HG03280 (cell line): ENCODE measurements around the gene ZNF79.

Experiments
- ATAC-seq: cut with Tn5 transposase; IDR thresholded peaks from one replicate; pipeline ENCODE4 v1.9.1; 2021; ENCODE audit warnings: mild to moderate bottlenecking, moderate library complexity; ENCODE audit not compliant: unreplicated experiment

The ZNF79 gene

GRCh38 chr9:127423476-127423933 is 677 bp upstream of the ZNF79 start:
- ATAC-seq: no peak

GRCh38 chr9:127424676-127424999 is 456 bp downstream of the ZNF79 start:
- ATAC-seq: peak; percentile 20

GRCh38 chr9:127426756-127427155 is 2.6 kb downstream of the ZNF79 start:
- ATAC-seq: no peak

- ATAC-seq: no peak
These were observed 4.2 kb downstream of the ZNF79 start for GRCh38 chr9:127428348-127428747.

- no peak for ATAC-seq
These were observed 6.2 kb downstream of the ZNF79 start for GRCh38 chr9:127430415-127430814.

- no peak for ATAC-seq
These were observed 13.5 kb downstream of the ZNF79 start for GRCh38 chr9:127437497-127438264.

- no peak for ATAC-seq
These were observed 14.2 kb downstream of the ZNF79 start for GRCh38 chr9:127438394-127438793.

- no peak for ATAC-seq
These were observed 20.2 kb downstream of the ZNF79 start for GRCh38 chr9:127444283-127444920.

- no peak for ATAC-seq
These were observed 21.0 kb downstream of the ZNF79 start for GRCh38 chr9:127444921-127445850.

GRCh38 chr9:127445851-127446712 is 21.9 kb downstream of the ZNF79 start:
- ATAC-seq: no peak

- ATAC-seq: no peak
These were observed 22.7 kb downstream of the ZNF79 start for GRCh38 chr9:127446713-127447415.

- ATAC-seq: no peak
These were observed 23.4 kb downstream of the ZNF79 start for GRCh38 chr9:127447416-127448111.

GRCh38 chr9:127448112-127448805 is 24.1 kb downstream of the ZNF79 start:
- ATAC-seq: no peak

GRCh38 chr9:127449332-127449966 is 25.3 kb downstream of the ZNF79 start:
- ATAC-seq: no peak

GRCh38 chr9:127450243-127450760 is 26.1 kb downstream of the ZNF79 start:
- no peak for ATAC-seq

- peak; percentile 62 for ATAC-seq
These were observed 26.8 kb downstream of the ZNF79 start, which contains the start of the genes LRSAM1 and RPL12 for GRCh38 chr9:127450830-127451607. TSS of gene LRSAM1 (plus strand) at chr9:127451510. CDS start at chr9:127454528, 3,018 bp downstream. TSS of gene RPL12 (minus strand) at chr9:127451406. CDS start at chr9:127451317, 89 bp downstream.

GRCh38 chr9:127451608-127451857 is 27.4 kb downstream of the ZNF79 start:
- ATAC-seq: peak; percentile 27
